H1 (cell line): ENCODE results near the gene ZBP1. TPM values are rescaled to one million over a fixed set of nuclear protein-coding genes. Genes with fewer than 3 reads are reported as not detected.

ENCODE experiments used
- CTCF ChIA-PET: fragments of 300-600 bp; sonication (Branson Sonifier 250); formaldehyde crosslinking; loops from one replicate; lab custom pipeline; 2021; ENCODE audit not compliant: partially characterized antibody; lab: Charles Lee
- POLR2A ChIA-PET: fragments of 300-600 bp; sonication (Branson Sonifier 250); formaldehyde crosslinking; loops from one replicate; lab custom pipeline; 2021; ENCODE audit warnings: inconsistent platforms; ENCODE audit not compliant: partially characterized antibody; lab: Charles Lee
- DNase-seq, 2 experiments: peaks; one replicate each; pipeline versions ENCODE4 v3.0.0 to v3.0.0-alpha.2; 2010 to 2022; ENCODE audit warnings: low spot score in 2 of 2, low read depth in 1 of 2, mixed read lengths in 1 of 2
- FAIRE-seq: peaks from 2 replicates; lab custom pipeline; 2011; peaks lifted over from hg19 to GRCh38; lab: Jason Lieb, UNC
- H2AFZ ChIP-seq: 2 replicates; pipeline ENCODE4 v1.8.1; 2012; ENCODE audit warnings: low read length, inconsistent platforms
- H2AK5ac ChIP-seq: 2 replicates; pipeline ENCODE4 v1.6.1; 2013; ENCODE audit warnings: low read depth, low read length
- H2BK120ac ChIP-seq: replicated peaks from 2 replicates; pipeline ENCODE3; 2013; ENCODE audit warnings: low read depth, low read length, inconsistent platforms
- H2BK12ac ChIP-seq: 2 replicates; pipeline ENCODE4 v1.6.1; 2013; ENCODE audit warnings: low read depth, low read length
- H2BK15ac ChIP-seq: 2 replicates; pipeline ENCODE4 v1.6.1; 2013; ENCODE audit warnings: low read length
- H2BK20ac ChIP-seq: 2 replicates; pipeline ENCODE4 v1.6.1; 2013; ENCODE audit warnings: low read length
- H2BK5ac ChIP-seq: 2 replicates; pipeline ENCODE4 v1.6.1; 2013; ENCODE audit warnings: low read depth, low read length
- H3K14ac ChIP-seq: 2 replicates; pipeline ENCODE4 v1.6.1; 2013; ENCODE audit warnings: inconsistent platforms; ENCODE audit not compliant: insufficient read length
- H3K18ac ChIP-seq: 2 replicates; pipeline ENCODE4 v1.6.1; 2013; ENCODE audit warnings: low read length; ENCODE audit errors: extremely low read depth
- H3K23ac ChIP-seq: 2 replicates; pipeline ENCODE4 v1.6.1; 2013; ENCODE audit warnings: inconsistent platforms; ENCODE audit not compliant: insufficient read length
- H3K23me2 ChIP-seq: 2 replicates; pipeline ENCODE4 v1.6.1; 2013; ENCODE audit warnings: low read depth, low read length
- H3K27ac ChIP-seq: 2 replicates; pipeline ENCODE4 v1.6.1; 2011; ENCODE audit warnings: low read depth, low read length, inconsistent platforms
- H3K27me3 ChIP-seq, 4 experiments: replicated peaks in 1 of 4; 1 replicate in 1 of 4; 2 replicates in 3 of 4; pipeline versions ENCODE4 v1.6.1 to v1.8.1; 2011 to 2013; ENCODE audit warnings: low read length in 3 of 4, mild to moderate bottlenecking in 3 of 4, inconsistent platforms in 2 of 4, mixed read lengths in 2 of 4, moderate library complexity in 1 of 4; ENCODE audit not compliant: control insufficient read depth in 3 of 4, insufficient read depth in 3 of 4; ENCODE audit errors: extremely low read depth in 1 of 4
- H3K36me3 ChIP-seq, 4 experiments: 2 replicates each; pipeline versions ENCODE4 v1.6.1 to v1.8.1; 2011 to 2013; ENCODE audit warnings: mild to moderate bottlenecking in 4 of 4, low read length in 3 of 4, moderate library complexity in 2 of 4, control low read depth in 1 of 4, inconsistent platforms in 1 of 4; ENCODE audit not compliant: insufficient read depth in 4 of 4, control insufficient read depth in 2 of 4
- H3K4ac ChIP-seq: replicated peaks from 2 replicates; pipeline ENCODE3; 2013; ENCODE audit warnings: low read length, low read depth, mixed read lengths, inconsistent platforms; ENCODE audit not compliant: insufficient read length
- H3K4me1 ChIP-seq, 4 experiments: replicated peaks in 1 of 4; 1 replicate in 1 of 4; 2 replicates in 3 of 4; pipeline versions ENCODE4 v1.6.1 to v1.8.1; 2011 to 2013; ENCODE audit warnings: low read length in 3 of 4, inconsistent platforms in 2 of 4, mixed read lengths in 1 of 4; ENCODE audit not compliant: insufficient read depth in 4 of 4, control insufficient read depth in 3 of 4
- H3K4me2 ChIP-seq, 2 experiments: 2 replicates each; pipeline versions ENCODE4 v1.6.1 to v1.8.1; 2011 to 2013; ENCODE audit warnings: low read depth in 2 of 2, low read length in 2 of 2, control low read depth in 1 of 2, inconsistent platforms in 1 of 2, mild to moderate bottlenecking in 1 of 2; ENCODE audit not compliant: insufficient read depth in 1 of 2
- H3K4me3 ChIP-seq, 4 experiments: fragments of 200-600, 300-600 bp in 1 of 4; sonication (generic), shearing (Covaris generic), sonication (Bioruptor Twin) in 1 of 4; 2 replicates each; pipeline versions ENCODE4 v1.5.1 to v1.8.1; 2011 to 2016; ENCODE audit warnings: low read length in 4 of 4, low read depth in 3 of 4, control low read depth in 2 of 4, inconsistent platforms in 2 of 4, mild to moderate bottlenecking in 2 of 4, mixed read lengths in 1 of 4, moderate library complexity in 1 of 4; ENCODE audit not compliant: insufficient read depth in 2 of 4; ENCODE audit errors: extremely low read depth in 1 of 4
- H3K56ac ChIP-seq: replicated peaks from 2 replicates; pipeline ENCODE3; 2013; ENCODE audit warnings: low read depth, mild to moderate bottlenecking, mixed read lengths, low read length, inconsistent platforms; ENCODE audit not compliant: insufficient read length
- H3K79me1 ChIP-seq: 2 replicates; pipeline ENCODE4 v1.6.1; 2013; ENCODE audit warnings: low read depth, low read length, control low read depth
- H3K79me2 ChIP-seq, 2 experiments: 2 replicates each; pipeline versions ENCODE4 v1.6.1 to v1.8.1; 2012 to 2013; ENCODE audit warnings: low read length in 2 of 2, mild to moderate bottlenecking in 2 of 2, inconsistent platforms in 1 of 2; ENCODE audit not compliant: insufficient read depth in 2 of 2, control insufficient read depth in 1 of 2
- H3K9ac ChIP-seq, 4 experiments: replicated peaks in 1 of 4; 1 replicate in 1 of 4; 2 replicates in 3 of 4; pipeline versions ENCODE4 v1.6.1 to v1.8.1; 2011 to 2013; ENCODE audit warnings: low read depth in 3 of 4, low read length in 3 of 4, control low read depth in 2 of 4, mild to moderate bottlenecking in 2 of 4, moderate library complexity in 2 of 4, inconsistent platforms in 1 of 4; ENCODE audit errors: extremely low read depth in 1 of 4
- H3K9me3 ChIP-seq, 2 experiments: 2 replicates each; pipeline versions ENCODE4 v1.6.1 to v1.8.1; 2012 to 2013; ENCODE audit warnings: mild to moderate bottlenecking in 2 of 2, moderate library complexity in 2 of 2, control low read depth in 1 of 2, inconsistent platforms in 1 of 2, low read depth in 1 of 2, low read length in 1 of 2, mixed read lengths in 1 of 2; ENCODE audit not compliant: insufficient read depth in 2 of 2
- H4K20me1 ChIP-seq, 2 experiments: replicated peaks in 1 of 2; 2 replicates each; pipeline versions ENCODE3 to v1.8.1; 2011 to 2013; ENCODE audit warnings: inconsistent platforms in 2 of 2, low read length in 2 of 2, mild to moderate bottlenecking in 1 of 2; ENCODE audit not compliant: insufficient read depth in 2 of 2, control insufficient read depth in 1 of 2
- H4K5ac ChIP-seq: 2 replicates; pipeline ENCODE4 v1.6.1; 2013; ENCODE audit warnings: low read length, low read depth, mixed read lengths, inconsistent platforms; ENCODE audit not compliant: insufficient read length
- H4K8ac ChIP-seq: 2 replicates; pipeline ENCODE4 v1.8.0; 2013; ENCODE audit warnings: mild to moderate bottlenecking, moderate library complexity, low read length, inconsistent platforms; ENCODE audit not compliant: insufficient read depth; ENCODE audit errors: extremely low read depth
- H4K91ac ChIP-seq: replicated peaks from 2 replicates; pipeline ENCODE3; 2013; ENCODE audit warnings: low read length, mixed read lengths, inconsistent platforms; ENCODE audit not compliant: insufficient read length
- BRCA1 ChIP-seq: IDR thresholded peaks from 2 replicates; pipeline ENCODE4 v1.6.1; 2012; ENCODE audit warnings: low read depth, low read length, improper control_type of control experiment
- CBX8 ChIP-seq: fragments of 300-800, 300-1000 bp; sonication (generic); IDR thresholded peaks from 2 replicates; pipeline ENCODE4 v1.7.1; 2016; ENCODE audit warnings: low read depth, low read length, borderline replicate concordance
- CHD2 ChIP-seq: IDR thresholded peaks from 2 replicates; pipeline ENCODE4 v1.6.1; 2012; ENCODE audit warnings: low read length, improper control_type of control experiment
- CREB1 ChIP-seq: IDR thresholded peaks from 2 replicates; pipeline ENCODE4 v1.6.1; 2012; ENCODE audit warnings: inconsistent platforms
- CTBP2 ChIP-seq: IDR thresholded peaks from 2 replicates; pipeline ENCODE4 v1.7.0; 2011; ENCODE audit warnings: borderline replicate concordance, mild to moderate bottlenecking, moderate library complexity, mixed read lengths, low read length; ENCODE audit not compliant: insufficient read depth, insufficient read length
- JUN ChIP-seq: IDR thresholded peaks from 2 replicates; pipeline ENCODE4 v1.6.1; 2011; ENCODE audit warnings: low read depth, mild to moderate bottlenecking, improper control_type of control experiment, low read length
- KDM1A ChIP-seq: fragments of 200-600, 300-600 bp; sonication (generic); IDR thresholded peaks from 2 replicates; pipeline ENCODE4 v1.7.1; 2016; ENCODE audit warnings: mild to moderate bottlenecking, low read length, borderline replicate concordance
- RAD21 ChIP-seq, 2 experiments: IDR thresholded peaks in 1 of 2; conservative IDR thresholded peaks in 1 of 2; 2 replicates each; pipeline ENCODE4 v1.6.1; 2011; ENCODE audit warnings: low read depth in 2 of 2, low read length in 2 of 2, improper control_type of control experiment in 1 of 2, inconsistent platforms in 1 of 2, mild to moderate bottlenecking in 1 of 2, moderate library complexity in 1 of 2
- SP2 ChIP-seq: IDR thresholded peaks from 2 replicates; pipeline ENCODE4 v1.6.1; 2012; ENCODE audit warnings: mild to moderate bottlenecking, low read length, inconsistent platforms
- ZNF274 ChIP-seq: IDR thresholded peaks from 2 replicates; pipeline ENCODE4 v1.7.0; 2012; ENCODE audit warnings: low read length, borderline replicate concordance; ENCODE audit errors: extremely low read depth
- WGBS, 2 experiments: shearing (Covaris generic) in 1 of 2; methylation state at CpG; one replicate each; pipeline versions ENCODE4 v1.1.6 to v1.1.7; 2013 to 2015; ENCODE audit warnings: low lambda C conversion rate in 2 of 2, mixed read lengths in 2 of 2, inconsistent platforms in 1 of 2, low coverage in 1 of 2, missing lambda C conversion rate in 1 of 2; ENCODE audit not compliant: insufficient replicate concordance in 2 of 2, insufficient coverage in 1 of 2, insufficient read length in 1 of 2; ENCODE audit errors: extremely low coverage in 1 of 2, missing lambda C conversion rate in 1 of 2; 5-methylcytosine and 5-hydroxymethylcytosine counted together
- polyA plus RNA-seq, 7 experiments: library from polyadenylated mRNA; depleted of rRNA in 3 of 7; stranded (reverse) in 5 of 7; unstranded in 2 of 7; fragments of >200 nt in 5 of 7; fragments of 200-250 nt in 2 of 7; gene quantifications; 1 replicate in 5 of 7; 2 replicates in 1 of 7; 4 replicates in 1 of 7; pipeline versions ENCODE4 v1.2.1 to v1.2.3, GENCODE V29; 2011 to 2013; ENCODE audit warnings: missing spikeins in 2 of 7, mixed read lengths in 2 of 7
- total RNA-seq: library from RNA; stranded (reverse); fragmentation: NEBNext Ultra II Directional; extraction: Animal tissue kit (Norgen Biotek cat#: 25700); gene quantifications from 2 replicates; pipeline ENCODE4 v1.2.1, GENCODE V29; 2021
- TF ChIP-seq, protein P1 (sequence below): IDR thresholded peaks from 2 replicates; pipeline ENCODE4 v1.6.1; 2012; ENCODE audit warnings: low read length, inconsistent platforms

The ZBP1 gene
- total and polyA plus RNA-seq, 2 of the 8 experiments (the other 6 are each of a cell fraction or from before 2014, with no cell fraction given), result not detected

DNA sequence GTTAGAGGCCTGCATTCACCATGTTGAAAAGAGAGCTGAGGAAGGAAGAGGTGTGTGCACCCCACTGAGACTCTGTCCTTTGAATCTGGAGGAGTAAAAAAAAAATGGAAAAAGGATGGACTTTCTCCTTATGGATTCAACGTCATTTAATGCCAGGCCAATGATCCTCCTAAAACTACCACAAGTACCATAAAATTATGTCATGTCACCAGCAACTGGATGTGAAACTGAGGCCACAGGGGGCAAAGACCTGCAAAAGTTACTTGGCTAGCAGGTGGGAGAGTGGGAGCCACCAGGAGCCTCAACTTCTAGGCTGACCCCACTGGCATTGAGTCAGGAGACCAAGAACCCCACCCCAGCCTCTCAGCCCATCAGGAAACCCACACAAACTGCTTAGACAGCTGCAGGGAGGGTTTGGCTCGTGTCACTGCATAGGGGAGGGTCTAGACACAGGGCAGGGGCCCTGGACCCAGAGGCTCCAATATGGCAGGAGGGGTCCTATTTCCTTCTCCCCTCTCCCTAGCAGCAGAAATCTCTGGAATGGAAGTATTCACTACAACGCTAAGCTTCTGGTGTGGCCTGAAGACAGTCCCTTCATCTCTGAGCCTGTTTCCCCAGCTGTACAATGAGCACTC, 48.3 kb downstream of the ZBP1 start:
- no peak overlapping the region for H3K56ac ChIP-seq
- H3K79me1 ChIP-seq, result no peaks in the 10 kb centered on the region
- 0 out of 2 replicates have a peak overlapping the region, but pooled peaks have one; percentile 39 for H2AK5ac ChIP-seq
- no peak overlapping the region for H2AFZ ChIP-seq
- no peak overlapping the region for H2BK120ac ChIP-seq
- no peak overlapping the region for H3K9ac ChIP-seq
- H3K23me2 ChIP-seq, result no peaks in the 10 kb centered on the region; the same call in 1 of the 2 replicates
- H4K91ac ChIP-seq, result no peak overlapping the region
- DNase-seq, result no peak
- H4K8ac ChIP-seq, result no peak overlapping the region
- 0 out of 2 replicates have a peak overlapping the region, but pooled peaks have one; percentile 68 for H2BK20ac ChIP-seq
- H3K4me2 ChIP-seq, result no peak overlapping the region
- no peaks in the 10 kb centered on the region for H4K20me1 ChIP-seq
- H3K18ac ChIP-seq, result 0 out of 2 replicates have a peak overlapping the region, but pooled peaks have one; percentile 28
- ChIA-PET POLR2A (no interaction called here), CTCF (interaction anchor here (0.9 to 7.9 kb wide), 15 partner anchors 9 to 79 kb away, joined by 3 to 67 read pairs (median 9); partner anchors contain the start of gene PCK1)
- H3K4me3 ChIP-seq, result no peak overlapping the region
- H3K27ac ChIP-seq, result no peak overlapping the region
- no peaks in the 10 kb centered on the region for H3K9me3 ChIP-seq
- H3K23ac ChIP-seq, result no peak overlapping the region
- peak overlapping the region; percentile 75; the same call in 1 of the 2 replicates for H2BK12ac ChIP-seq
- WGBS, 2 experiments, result 95% methylated on average over 2 of the region's 3 CpGs; no CpG with 5 or more reads in 1 of the 2 experiments
- FAIRE-seq, result no peak
- H2BK5ac ChIP-seq, result no peak overlapping the region; the same call in 1 of the 2 replicates
- no peak overlapping the region for H3K14ac ChIP-seq
- H3K4ac ChIP-seq, result no peak overlapping the region
- H2BK15ac ChIP-seq, result no peak overlapping the region
- no peak overlapping the region for H4K5ac ChIP-seq
- no peaks in the 10 kb centered on the region for H3K79me2 ChIP-seq
- no peaks in the 10 kb centered on the region for H3K36me3 ChIP-seq
- H3K27me3 ChIP-seq, result peaks cover 0 to 4% (median 0%) of the 10 kb centered on the region in 4 experiments; a peak in 4 of 7 replicates
- peaks cover 0 to 10% (median 3%) of the 10 kb centered on the region in 4 experiments; a peak in 4 of 7 replicates for H3K4me1 ChIP-seq
- no peak for TF ChIP-seq CHD2
- no peak for TF ChIP-seq RAD21 (IDR thresholded peaks at IDR 0.05 in 1 of 2, conservative IDR thresholded peaks at IDR 0.05 in 1 of 2; ENCODE audit: low read depth in 2 of 2, low read length in 2 of 2)
- TF ChIP-seq, protein P1, sequence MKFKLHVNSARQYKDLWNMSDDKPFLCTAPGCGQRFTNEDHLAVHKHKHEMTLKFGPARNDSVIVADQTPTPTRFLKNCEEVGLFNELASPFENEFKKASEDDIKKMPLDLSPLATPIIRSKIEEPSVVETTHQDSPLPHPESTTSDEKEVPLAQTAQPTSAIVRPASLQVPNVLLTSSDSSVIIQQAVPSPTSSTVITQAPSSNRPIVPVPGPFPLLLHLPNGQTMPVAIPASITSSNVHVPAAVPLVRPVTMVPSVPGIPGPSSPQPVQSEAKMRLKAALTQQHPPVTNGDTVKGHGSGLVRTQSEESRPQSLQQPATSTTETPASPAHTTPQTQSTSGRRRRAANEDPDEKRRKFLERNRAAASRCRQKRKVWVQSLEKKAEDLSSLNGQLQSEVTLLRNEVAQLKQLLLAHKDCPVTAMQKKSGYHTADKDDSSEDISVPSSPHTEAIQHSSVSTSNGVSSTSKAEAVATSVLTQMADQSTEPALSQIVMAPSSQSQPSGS, result no peak
- no peak for TF ChIP-seq BRCA1
- TF ChIP-seq SP2, result no peak
- TF ChIP-seq JUN, result no peak
- TF ChIP-seq CTBP2, result no peak
- TF ChIP-seq ZNF274, result no peak
- TF ChIP-seq CREB1, result no peak
- no peak for TF ChIP-seq CBX8
- TF ChIP-seq KDM1A, result no peak
